ENCODE results near the gene S100A6. TPM values are rescaled to one million over a fixed set of nuclear protein-coding genes. Genes with fewer than 3 reads are reported as not detected.

Gene S100A6
- total and polyA plus RNA-seq, 8 donors = 154 to 2,520 (median 634) TPM

- 70 to 100% (median 95%) methylated on average over 2 of the region's 2 CpGs for WGBS, 5 donors
- intact Hi-C loops (cut with DNase I; ENCODE audit: low total_unique reads) = loop anchor here (5.0 kb wide), 1 partner anchor 43 kb away; no protein-coding TSS in a partner anchor
Measured at GRCh38 chr1:153560241-153560640, 24.4 kb upstream of the S100A6 start.

GRCh38 chr1:153557877-153558276 lies 22.1 kb upstream of the S100A6 start:
- TF ChIP-seq EP300 (IDR thresholded peaks at IDR 0.05) (no peak), POLR2AphosphoS5 (IDR thresholded peaks at IDR 0.05) (no peak)
- no peak overlapping the region for H3K4me3 ChIP-seq
- intact Hi-C loops (cut with DNase I; ENCODE audit: low total_unique reads) = no loop called here
- WGBS, 5 donors = 93 to 96% (median 94%) methylated on average over 3 of the region's 3 CpGs
- H3K27ac ChIP-seq = no peak overlapping the region
- H3K4me1 ChIP-seq = peaks cover 0 to 19% (median 11%) of the 10 kb centered on the region in 4 donors
- no peak for DNase-seq
- no peaks in the 10 kb centered on the region for H3K36me3 ChIP-seq
- no peaks in the 10 kb centered on the region for H3K27me3 ChIP-seq
- H3K9me3 ChIP-seq = no peaks in the 10 kb centered on the region

More at GRCh38 chr1:153560241-153560640, 24.4 kb upstream of the S100A6 start:
- no peak for DNase-seq
- Histone ChIP-seq H3K4me1 (peaks cover under 1% of the 10 kb centered on the region in 4 donors), H3K9me3 (no peaks in the 10 kb centered on the region), H3K27ac (no peak overlapping the region), H3K27me3 (no peaks in the 10 kb centered on the region), H3K36me3 (no peaks in the 10 kb centered on the region), H3K4me3 (no peak overlapping the region)
- TF ChIP-seq CTCF (IDR thresholded peaks at IDR 0.05) (no peak), POLR2A (IDR thresholded peaks at IDR 0.05) (no peak), EP300 (IDR thresholded peaks at IDR 0.05) (no peak), POLR2AphosphoS5 (IDR thresholded peaks at IDR 0.05) (no peak)

GRCh38 chr1:153556348-153556747 lies 20.6 kb upstream of the S100A6 start:
- no peaks in the 10 kb centered on the region for H3K9me3 ChIP-seq
- peaks cover 0 to 19% (median 11%) of the 10 kb centered on the region in 4 donors for H3K4me1 ChIP-seq
- no peaks in the 10 kb centered on the region for H3K27me3 ChIP-seq
- WGBS, 5 donors = 89 to 100% (median 94%) methylated on average over 1 of the region's 1 CpG
- no peaks in the 10 kb centered on the region for H3K36me3 ChIP-seq
- no peak for TF ChIP-seq CTCF (IDR thresholded peaks at IDR 0.05)
- TF ChIP-seq POLR2AphosphoS5 (IDR thresholded peaks at IDR 0.05) = no peak
- TF ChIP-seq EP300 (IDR thresholded peaks at IDR 0.05) = no peak
- no peak for TF ChIP-seq POLR2A (IDR thresholded peaks at IDR 0.05)
- no peak for DNase-seq
- H3K27ac ChIP-seq = no peak overlapping the region
- intact Hi-C loops (cut with DNase I; ENCODE audit: low total_unique reads) = no loop called here
- no peak overlapping the region for H3K4me3 ChIP-seq

DNA sequence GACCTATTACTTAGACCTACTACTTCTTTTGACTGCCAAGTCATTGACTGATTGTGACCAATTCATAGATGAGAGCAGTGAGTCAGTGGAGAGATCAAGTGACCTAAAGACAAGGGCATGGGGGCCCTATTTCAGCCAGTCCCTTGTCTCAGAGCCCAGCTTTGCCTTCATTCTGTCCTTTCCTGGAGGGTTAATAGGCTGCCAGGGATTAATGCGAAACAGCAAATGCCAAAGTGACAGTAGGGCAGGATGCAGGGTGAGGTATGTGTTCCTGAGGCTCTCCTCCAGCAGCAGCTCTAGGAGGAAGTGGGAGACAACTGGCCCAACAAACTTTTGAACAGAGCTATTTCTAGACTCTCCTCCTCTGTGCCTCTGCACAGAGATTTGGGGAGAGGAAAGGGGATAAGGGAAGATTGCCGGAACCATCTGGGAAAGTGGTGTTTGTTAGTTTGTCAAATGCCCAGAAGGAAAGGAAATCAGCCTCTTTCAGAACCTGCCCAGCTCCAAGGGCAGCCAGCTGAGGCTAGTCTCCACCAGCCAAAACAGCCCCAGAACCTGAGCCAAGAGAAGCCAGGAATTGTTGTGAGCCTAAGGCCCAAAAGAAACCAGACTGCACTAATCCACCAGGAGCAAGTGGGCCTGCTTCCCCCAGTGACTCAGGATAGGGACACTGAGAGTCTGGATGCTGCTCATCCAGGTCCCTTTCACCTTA lies 18.2 kb upstream of the S100A6 start:
- Histone ChIP-seq H3K4me3 (no peak overlapping the region), H3K9me3 (no peaks in the 10 kb centered on the region), H3K4me1 (peaks cover 7 to 28% (median 21%) of the 10 kb centered on the region in 4 donors), H3K27ac (peak overlapping the region in 4 of 5 donors; percentile 5 to 58 (median 46)), H3K36me3 (no peaks in the 10 kb centered on the region), H3K27me3 (no peaks in the 10 kb centered on the region)
- intact Hi-C loops (cut with DNase I; ENCODE audit: low total_unique reads) = no loop called here
- WGBS, 5 donors = 65 to 93% (median 72%) methylated on average over 2 of the region's 2 CpGs
- TF ChIP-seq POLR2A (IDR thresholded peaks at IDR 0.05) = no peak
- no peak for TF ChIP-seq EP300 (IDR thresholded peaks at IDR 0.05)
- no peak for TF ChIP-seq POLR2AphosphoS5 (IDR thresholded peaks at IDR 0.05)
- TF ChIP-seq CTCF (IDR thresholded peaks at IDR 0.05) = no peak
- DNase-seq = no peak

- Histone ChIP-seq H3K9me3 (no peaks in the 10 kb centered on the region), H3K27me3 (no peaks in the 10 kb centered on the region), H3K36me3 (no peaks in the 10 kb centered on the region), H3K27ac (peak overlapping the region in 4 of 5 donors; percentile 5 to 58 (median 46)), H3K4me3 (no peak overlapping the region), H3K4me1 (peaks cover 15 to 37% (median 29%) of the 10 kb centered on the region in 4 donors)
- intact Hi-C loops (cut with DNase I; ENCODE audit: low total_unique reads) = no loop called here
- DNase-seq = no peak
- WGBS, 5 donors = 91 to 96% (median 93%) methylated on average over 11 to 12 of the region's 12 CpGs
- TF ChIP-seq EP300 (IDR thresholded peaks at IDR 0.05) = no peak
- no peak for TF ChIP-seq CTCF (IDR thresholded peaks at IDR 0.05)
- TF ChIP-seq POLR2A (IDR thresholded peaks at IDR 0.05) = no peak
- TF ChIP-seq POLR2AphosphoS5 (IDR thresholded peaks at IDR 0.05) = no peak
Measured at GRCh38 chr1:153553096-153553495, 17.3 kb upstream of the S100A6 start.
